SK-N-SH (cell line): ENCODE results near the gene ROS1. TPM values are rescaled to one million over a fixed set of nuclear protein-coding genes. Genes with fewer than 3 reads are reported as not detected.
A peak's percentile ranks its signal among the peaks of the same experiment; 100 is the strongest.

Experiments used
- CTCF ChIA-PET: fragments of 300-600, 350-600 bp; formaldehyde crosslinking; extraction: SDS; loops from one replicate; lab custom pipeline; 2021; lab: Yijun Ruan, JAX
- POLR2A ChIA-PET: fragments of 350-600 bp; sonication (Branson Sonifier 250); formaldehyde crosslinking; extraction: SDS; loops from one replicate; lab custom pipeline; 2020; ENCODE audit warnings: antibody characterized with exemption, inconsistent platforms; lab: Yijun Ruan, JAX
- DNase-seq: peaks from one replicate; pipeline ENCODE4 v3.0.0; 2012
- H2AFZ ChIP-seq: fragments of 200-600 bp; sonication (generic); 2 replicates; pipeline ENCODE4 v1.8.1; 2016; ENCODE audit warnings: antibody characterized with exemption, mild to moderate bottlenecking, low read depth
- H3F3A ChIP-seq: fragments of 200-600 bp; sonication (generic); replicated peaks from 2 replicates; pipeline ENCODE3; 2016; ENCODE audit warnings: antibody characterized with exemption, mild to moderate bottlenecking; ENCODE audit not compliant: insufficient read depth
- H3K27ac ChIP-seq, 2 experiments: fragments of 200-500 bp in 1 of 2; fragments of 200-600 bp in 1 of 2; sonication (Bioruptor generic) in 1 of 2; sonication (generic), shearing (Covaris generic) in 1 of 2; 2 replicates each; pipeline versions ENCODE4 v1.5.1 to v1.6.1; 2014 to 2016; ENCODE audit warnings: low read depth in 2 of 2, inconsistent platforms in 1 of 2, low read length in 1 of 2, mild to moderate bottlenecking in 1 of 2, mixed read lengths in 1 of 2
- H3K27me3 ChIP-seq: fragments of 200-600 bp; sonication (generic), shearing (Covaris generic); 2 replicates; pipeline ENCODE4 v1.6.1; 2016; ENCODE audit warnings: mixed run types; ENCODE audit not compliant: insufficient read depth
- H3K36me3 ChIP-seq, 2 experiments: fragments of 200-500 bp in 1 of 2; fragments of 200-600 bp in 1 of 2; sonication (Bioruptor generic) in 1 of 2; sonication (generic) in 1 of 2; replicated peaks in 1 of 2; 2 replicates each; pipeline versions ENCODE3 to v1.5.1; 2014 to 2016; ENCODE audit warnings: low read length in 1 of 2, mild to moderate bottlenecking in 1 of 2; ENCODE audit not compliant: insufficient read depth in 2 of 2, control insufficient read depth in 1 of 2
- H3K4me1 ChIP-seq, 2 experiments: fragments of 200-500 bp in 1 of 2; fragments of 200-600 bp in 1 of 2; sonication (Bioruptor generic) in 1 of 2; sonication (generic), shearing (Covaris generic) in 1 of 2; 2 replicates each; pipeline versions ENCODE4 v1.5.1 to v1.6.1; 2014 to 2016; ENCODE audit warnings: low read depth in 1 of 2, low read length in 1 of 2, mixed run types in 1 of 2; ENCODE audit not compliant: insufficient read depth in 2 of 2, control insufficient read depth in 1 of 2
- H3K4me2 ChIP-seq: fragments of 200-600 bp; sonication (generic), shearing (Covaris generic); 2 replicates; pipeline ENCODE4 v1.6.1; 2017; ENCODE audit warnings: mixed run types
- H3K4me3 ChIP-seq, 2 experiments: fragments of 200-500 bp in 1 of 2; fragments of 200-600 bp in 1 of 2; sonication (Bioruptor generic) in 1 of 2; sonication (generic), shearing (Covaris generic) in 1 of 2; 2 replicates each; pipeline versions ENCODE4 v1.5.1 to v1.8.1; 2014 to 2016; ENCODE audit warnings: low read depth in 2 of 2, inconsistent platforms in 1 of 2, low read length in 1 of 2, mild to moderate bottlenecking in 1 of 2, mixed read lengths in 1 of 2, moderate library complexity in 1 of 2
- H3K79me2 ChIP-seq: fragments of 200-600 bp; sonication (generic); 2 replicates; pipeline ENCODE4 v1.8.1; 2017; ENCODE audit warnings: mild to moderate bottlenecking; ENCODE audit not compliant: insufficient read depth
- H3K9ac ChIP-seq: fragments of 200-600 bp; sonication (generic); 2 replicates; pipeline ENCODE4 v1.6.1; 2017; ENCODE audit warnings: mixed run types
- H3K9me2 ChIP-seq: fragments of 200-600 bp; sonication (generic); 2 replicates; pipeline ENCODE4 v1.6.1; 2017; ENCODE audit warnings: mixed run types
- H3K9me3 ChIP-seq: fragments of 200-600 bp; sonication (generic); 2 replicates; pipeline ENCODE4 v1.6.1; 2017; ENCODE audit warnings: mixed run types, mild to moderate bottlenecking, moderate library complexity
- H4K20me1 ChIP-seq: fragments of 200-600 bp; sonication (generic); 2 replicates; pipeline ENCODE4 v1.6.1; 2017; ENCODE audit warnings: mild to moderate bottlenecking, mixed run types; ENCODE audit not compliant: insufficient read depth
- ELF1 ChIP-seq: IDR thresholded peaks from 2 replicates; pipeline ENCODE4 v1.4.0; 2012
- EZH2phosphoT487 ChIP-seq: fragments of 200-600 bp; sonication (generic); IDR thresholded peaks from 2 replicates; pipeline ENCODE4 v1.6.1; 2017; ENCODE audit warnings: low read depth, mixed run types, mild to moderate bottlenecking, antibody characterized with exemption, moderate library complexity, borderline replicate concordance
- FOXJ3 ChIP-seq: sonication (generic); formaldehyde crosslinking; IDR thresholded peaks from 2 replicates; pipeline ENCODE4 v1.5.1; 2020; ENCODE audit warnings: mild to moderate bottlenecking, missing genetic modification reagents
- FOXM1 ChIP-seq: IDR thresholded peaks from 2 replicates; pipeline ENCODE4 v1.4.0; 2012; ENCODE audit warnings: low read depth, mild to moderate bottlenecking
- GABPA ChIP-seq: IDR thresholded peaks from 2 replicates; pipeline ENCODE4 v1.4.0; 2012; ENCODE audit warnings: low read depth, mild to moderate bottlenecking
- JUND ChIP-seq: IDR thresholded peaks from 2 replicates; pipeline ENCODE4 v1.4.0; 2012
- MEF2A ChIP-seq: IDR thresholded peaks from 2 replicates; pipeline ENCODE4 v1.4.0; 2012; ENCODE audit warnings: low read depth, borderline replicate concordance
- MXI1 ChIP-seq: IDR thresholded peaks from 2 replicates; pipeline ENCODE4 v1.6.1; 2012; ENCODE audit warnings: mild to moderate bottlenecking, low read depth, low read length, improper control_type of control experiment
- POLR2AphosphoS5 ChIP-seq: IDR thresholded peaks from 2 replicates; pipeline ENCODE4 v1.6.1; 2012; ENCODE audit warnings: low read depth, low read length
- RAD21 ChIP-seq: IDR thresholded peaks from 2 replicates; pipeline ENCODE4 v1.6.1; 2012; ENCODE audit warnings: mild to moderate bottlenecking, low read length
- RFX5 ChIP-seq: IDR thresholded peaks from 2 replicates; pipeline ENCODE4 v1.6.1; 2012; ENCODE audit warnings: mild to moderate bottlenecking, improper control_type of control experiment, low read length
- RXRA ChIP-seq: IDR thresholded peaks from 2 replicates; pipeline ENCODE4 v1.4.0; 2012; ENCODE audit warnings: low read depth, mild to moderate bottlenecking, borderline replicate concordance
- SMC3 ChIP-seq: IDR thresholded peaks from 2 replicates; pipeline ENCODE4 v1.6.1; 2012; ENCODE audit warnings: low read depth, low read length, improper control_type of control experiment
- TEAD4 ChIP-seq: IDR thresholded peaks from 2 replicates; pipeline ENCODE4 v1.4.0; 2012; ENCODE audit warnings: mild to moderate bottlenecking, borderline replicate concordance; ENCODE audit not compliant: insufficient read depth
- WGBS: methylation state at CpG from one replicate; pipeline ENCODE4 v1.1.6; 2017; ENCODE audit warnings: low lambda C conversion rate; 5-methylcytosine and 5-hydroxymethylcytosine counted together
- polyA plus RNA-seq, 3 experiments: library from polyadenylated mRNA; depleted of rRNA; stranded (reverse); fragments of >200 nt; gene quantifications; 2 replicates each; pipeline ENCODE4 v1.2.3, GENCODE V29; 2012
- TF ChIP-seq, protein P1 (sequence below): IDR thresholded peaks from 2 replicates; pipeline ENCODE4 v1.4.0; 2012; ENCODE audit warnings: low read depth, borderline replicate concordance
- TF ChIP-seq, protein P2 (sequence below): IDR thresholded peaks from 2 replicates; pipeline ENCODE4; 2012
- TF ChIP-seq, protein P3 (sequence below): fragments of 150-350 bp; IDR thresholded peaks from 2 replicates; pipeline ENCODE4 v1.6.1; 2016; ENCODE audit warnings: mild to moderate bottlenecking, low read depth, low read length
- TF ChIP-seq, protein P4 (sequence below): IDR thresholded peaks from 2 replicates; pipeline ENCODE4 v1.6.1; 2012; ENCODE audit warnings: mild to moderate bottlenecking, low read depth, low read length, moderate library complexity
- TF ChIP-seq, protein P5 (sequence below): fragments of 200-600 bp; sonication (generic); IDR thresholded peaks from 2 replicates; pipeline ENCODE4 v1.6.1; 2017; ENCODE audit warnings: antibody characterized with exemption, mild to moderate bottlenecking, moderate library complexity

The ROS1 gene
- polyA plus RNA-seq, 1 of the 3 experiments (the other 2 are of a cell fraction): 1.8 TPM

DNA sequence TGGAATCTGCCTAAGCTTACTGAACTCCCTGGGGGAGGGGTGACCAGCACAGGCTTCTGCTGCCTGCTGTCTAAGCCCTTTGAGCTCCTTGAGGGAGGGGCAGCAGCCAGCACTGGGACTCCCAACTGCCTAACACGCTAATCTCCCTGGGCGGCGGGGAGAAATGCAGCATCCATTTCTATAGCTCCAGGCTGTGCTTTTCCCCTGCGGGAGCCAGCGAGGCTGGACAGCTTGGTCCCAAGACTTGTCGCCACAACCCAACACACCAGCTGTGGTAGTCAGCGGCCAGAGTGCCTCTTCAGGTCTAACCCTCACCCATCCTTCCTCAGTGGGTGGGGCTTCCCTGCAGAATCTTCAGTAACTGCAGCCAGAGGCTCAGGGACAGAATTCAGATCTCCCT is 95.8 kb downstream of the ROS1 start:
- DNase-seq: no peak
- H3K36me3 ChIP-seq: no peaks in the 10 kb centered on the region
- no peak overlapping the region for H3K9ac ChIP-seq
- no peaks in the 10 kb centered on the region for H4K20me1 ChIP-seq
- H3K27ac ChIP-seq: no peak overlapping the region
- no peaks in the 10 kb centered on the region; the same call in 1 of the 2 replicates for H3K27me3 ChIP-seq
- H3K9me3 ChIP-seq: no peaks in the 10 kb centered on the region
- no peak for TF ChIP-seq ELF1
- no peak for TF ChIP-seq SMC3
- ChIA-PET POLR2A (no interaction called here), CTCF (no interaction called here)
- no peaks in the 10 kb centered on the region for H3K79me2 ChIP-seq
- WGBS: 13% methylated on average over 6 of the region's 7 CpGs
- H3K4me2 ChIP-seq: peak overlapping the region; percentile 7; the same call in 1 of the 2 replicates
- H3F3A ChIP-seq: no peaks in the 10 kb centered on the region
- H2AFZ ChIP-seq: peak overlapping the region; percentile 51; the same call in 1 of the 2 replicates
- H3K4me1 ChIP-seq: no peaks in the 10 kb centered on the region
- no peaks in the 10 kb centered on the region for H3K9me2 ChIP-seq
- H3K4me3 ChIP-seq: peak overlapping the region in 1 of 2 experiments; percentile 33; a peak in 2 of 4 replicates

DNA sequence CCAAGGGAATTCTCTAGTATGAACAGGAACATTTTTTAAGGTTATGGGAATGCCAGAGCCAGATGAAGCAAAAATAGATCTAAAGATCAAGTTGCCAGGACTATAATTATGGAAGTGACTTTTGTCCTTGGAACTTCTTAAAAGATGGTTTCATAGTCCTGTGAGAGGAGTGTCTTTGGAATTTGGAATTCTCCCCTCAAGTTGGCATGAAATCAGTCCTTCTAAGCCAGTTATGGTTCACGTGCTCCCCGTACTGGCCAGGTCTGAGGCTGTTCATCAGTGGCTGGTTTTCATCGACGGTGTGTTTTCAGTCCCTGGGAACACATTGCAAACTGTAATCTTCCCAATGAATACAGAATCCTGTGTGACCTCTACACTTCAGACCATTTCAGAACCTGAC is 97.2 kb downstream of the ROS1 start:
- Histone ChIP-seq H3K4me3 (no peak overlapping the region), H4K20me1 (no peaks in the 10 kb centered on the region), H3K9me2 (no peaks in the 10 kb centered on the region), H2AFZ (no peak overlapping the region), H3K79me2 (no peaks in the 10 kb centered on the region), H3K4me2 (no peak overlapping the region), H3K9me3 (no peaks in the 10 kb centered on the region), H3K9ac (no peak overlapping the region), H3K27ac (no peak overlapping the region), H3K36me3 (no peaks in the 10 kb centered on the region), H3K27me3 (no peaks in the 10 kb centered on the region; the same call in 1 of the 2 replicates), H3K4me1 (no peaks in the 10 kb centered on the region), H3F3A (no peaks in the 10 kb centered on the region)
- ChIA-PET CTCF (no interaction called here), POLR2A (no interaction called here)
- WGBS: 8% methylated on average over 4 of the region's 4 CpGs
- no peak for DNase-seq
- TF ChIP-seq TEAD4 (no peak), JUND (no peak), MXI1 (no peak), RFX5 (no peak), MEF2A (no peak), FOXM1 (no peak), ELF1 (no peak), RXRA (no peak), POLR2AphosphoS5 (no peak), FOXJ3 (CRISPR knock-in tag) (no peak), SMC3 (no peak), GABPA (no peak), RAD21 (no peak), EZH2phosphoT487 (no peak)
- TF ChIP-seq, protein P1, sequence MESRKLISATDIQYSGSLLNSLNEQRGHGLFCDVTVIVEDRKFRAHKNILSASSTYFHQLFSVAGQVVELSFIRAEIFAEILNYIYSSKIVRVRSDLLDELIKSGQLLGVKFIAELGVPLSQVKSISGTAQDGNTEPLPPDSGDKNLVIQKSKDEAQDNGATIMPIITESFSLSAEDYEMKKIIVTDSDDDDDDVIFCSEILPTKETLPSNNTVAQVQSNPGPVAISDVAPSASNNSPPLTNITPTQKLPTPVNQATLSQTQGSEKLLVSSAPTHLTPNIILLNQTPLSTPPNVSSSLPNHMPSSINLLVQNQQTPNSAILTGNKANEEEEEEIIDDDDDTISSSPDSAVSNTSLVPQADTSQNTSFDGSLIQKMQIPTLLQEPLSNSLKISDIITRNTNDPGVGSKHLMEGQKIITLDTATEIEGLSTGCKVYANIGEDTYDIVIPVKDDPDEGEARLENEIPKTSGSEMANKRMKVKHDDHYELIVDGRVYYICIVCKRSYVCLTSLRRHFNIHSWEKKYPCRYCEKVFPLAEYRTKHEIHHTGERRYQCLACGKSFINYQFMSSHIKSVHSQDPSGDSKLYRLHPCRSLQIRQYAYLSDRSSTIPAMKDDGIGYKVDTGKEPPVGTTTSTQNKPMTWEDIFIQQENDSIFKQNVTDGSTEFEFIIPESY: no peak
- TF ChIP-seq, protein P2, sequence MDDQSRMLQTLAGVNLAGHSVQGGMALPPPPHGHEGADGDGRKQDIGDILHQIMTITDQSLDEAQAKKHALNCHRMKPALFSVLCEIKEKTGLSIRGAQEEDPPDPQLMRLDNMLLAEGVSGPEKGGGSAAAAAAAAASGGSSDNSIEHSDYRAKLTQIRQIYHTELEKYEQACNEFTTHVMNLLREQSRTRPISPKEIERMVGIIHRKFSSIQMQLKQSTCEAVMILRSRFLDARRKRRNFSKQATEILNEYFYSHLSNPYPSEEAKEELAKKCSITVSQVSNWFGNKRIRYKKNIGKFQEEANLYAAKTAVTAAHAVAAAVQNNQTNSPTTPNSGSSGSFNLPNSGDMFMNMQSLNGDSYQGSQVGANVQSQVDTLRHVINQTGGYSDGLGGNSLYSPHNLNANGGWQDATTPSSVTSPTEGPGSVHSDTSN: no peak
- TF ChIP-seq, protein P3, sequence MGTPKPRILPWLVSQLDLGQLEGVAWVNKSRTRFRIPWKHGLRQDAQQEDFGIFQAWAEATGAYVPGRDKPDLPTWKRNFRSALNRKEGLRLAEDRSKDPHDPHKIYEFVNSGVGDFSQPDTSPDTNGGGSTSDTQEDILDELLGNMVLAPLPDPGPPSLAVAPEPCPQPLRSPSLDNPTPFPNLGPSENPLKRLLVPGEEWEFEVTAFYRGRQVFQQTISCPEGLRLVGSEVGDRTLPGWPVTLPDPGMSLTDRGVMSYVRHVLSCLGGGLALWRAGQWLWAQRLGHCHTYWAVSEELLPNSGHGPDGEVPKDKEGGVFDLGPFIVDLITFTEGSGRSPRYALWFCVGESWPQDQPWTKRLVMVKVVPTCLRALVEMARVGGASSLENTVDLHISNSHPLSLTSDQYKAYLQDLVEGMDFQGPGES: no peak
- TF ChIP-seq, protein P4, sequence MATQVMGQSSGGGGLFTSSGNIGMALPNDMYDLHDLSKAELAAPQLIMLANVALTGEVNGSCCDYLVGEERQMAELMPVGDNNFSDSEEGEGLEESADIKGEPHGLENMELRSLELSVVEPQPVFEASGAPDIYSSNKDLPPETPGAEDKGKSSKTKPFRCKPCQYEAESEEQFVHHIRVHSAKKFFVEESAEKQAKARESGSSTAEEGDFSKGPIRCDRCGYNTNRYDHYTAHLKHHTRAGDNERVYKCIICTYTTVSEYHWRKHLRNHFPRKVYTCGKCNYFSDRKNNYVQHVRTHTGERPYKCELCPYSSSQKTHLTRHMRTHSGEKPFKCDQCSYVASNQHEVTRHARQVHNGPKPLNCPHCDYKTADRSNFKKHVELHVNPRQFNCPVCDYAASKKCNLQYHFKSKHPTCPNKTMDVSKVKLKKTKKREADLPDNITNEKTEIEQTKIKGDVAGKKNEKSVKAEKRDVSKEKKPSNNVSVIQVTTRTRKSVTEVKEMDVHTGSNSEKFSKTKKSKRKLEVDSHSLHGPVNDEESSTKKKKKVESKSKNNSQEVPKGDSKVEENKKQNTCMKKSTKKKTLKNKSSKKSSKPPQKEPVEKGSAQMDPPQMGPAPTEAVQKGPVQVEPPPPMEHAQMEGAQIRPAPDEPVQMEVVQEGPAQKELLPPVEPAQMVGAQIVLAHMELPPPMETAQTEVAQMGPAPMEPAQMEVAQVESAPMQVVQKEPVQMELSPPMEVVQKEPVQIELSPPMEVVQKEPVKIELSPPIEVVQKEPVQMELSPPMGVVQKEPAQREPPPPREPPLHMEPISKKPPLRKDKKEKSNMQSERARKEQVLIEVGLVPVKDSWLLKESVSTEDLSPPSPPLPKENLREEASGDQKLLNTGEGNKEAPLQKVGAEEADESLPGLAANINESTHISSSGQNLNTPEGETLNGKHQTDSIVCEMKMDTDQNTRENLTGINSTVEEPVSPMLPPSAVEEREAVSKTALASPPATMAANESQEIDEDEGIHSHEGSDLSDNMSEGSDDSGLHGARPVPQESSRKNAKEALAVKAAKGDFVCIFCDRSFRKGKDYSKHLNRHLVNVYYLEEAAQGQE: no peak
- TF ChIP-seq, protein P5, sequence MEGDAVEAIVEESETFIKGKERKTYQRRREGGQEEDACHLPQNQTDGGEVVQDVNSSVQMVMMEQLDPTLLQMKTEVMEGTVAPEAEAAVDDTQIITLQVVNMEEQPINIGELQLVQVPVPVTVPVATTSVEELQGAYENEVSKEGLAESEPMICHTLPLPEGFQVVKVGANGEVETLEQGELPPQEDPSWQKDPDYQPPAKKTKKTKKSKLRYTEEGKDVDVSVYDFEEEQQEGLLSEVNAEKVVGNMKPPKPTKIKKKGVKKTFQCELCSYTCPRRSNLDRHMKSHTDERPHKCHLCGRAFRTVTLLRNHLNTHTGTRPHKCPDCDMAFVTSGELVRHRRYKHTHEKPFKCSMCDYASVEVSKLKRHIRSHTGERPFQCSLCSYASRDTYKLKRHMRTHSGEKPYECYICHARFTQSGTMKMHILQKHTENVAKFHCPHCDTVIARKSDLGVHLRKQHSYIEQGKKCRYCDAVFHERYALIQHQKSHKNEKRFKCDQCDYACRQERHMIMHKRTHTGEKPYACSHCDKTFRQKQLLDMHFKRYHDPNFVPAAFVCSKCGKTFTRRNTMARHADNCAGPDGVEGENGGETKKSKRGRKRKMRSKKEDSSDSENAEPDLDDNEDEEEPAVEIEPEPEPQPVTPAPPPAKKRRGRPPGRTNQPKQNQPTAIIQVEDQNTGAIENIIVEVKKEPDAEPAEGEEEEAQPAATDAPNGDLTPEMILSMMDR: no peak
